HUES64 (cell line): ENCODE results near the gene DLGAP1.

Experiments used
- H3K27ac ChIP-seq: 2 replicates; pipeline ENCODE4 v1.7.0; 2013; ENCODE audit warnings: low read depth, low read length, inconsistent platforms
- H3K27me3 ChIP-seq: 2 replicates; pipeline ENCODE4 v1.6.1; 2013; ENCODE audit warnings: mild to moderate bottlenecking, low read length; ENCODE audit not compliant: insufficient read depth
- H3K36me3 ChIP-seq: 2 replicates; pipeline ENCODE4 v1.6.1; 2013; ENCODE audit warnings: mild to moderate bottlenecking, low read length; ENCODE audit not compliant: insufficient read depth
- H3K4me1 ChIP-seq: 2 replicates; pipeline ENCODE4 v1.6.1; 2013; ENCODE audit warnings: mild to moderate bottlenecking, low read length, moderate library complexity; ENCODE audit not compliant: insufficient read depth
- H3K4me3 ChIP-seq: 2 replicates; pipeline ENCODE4 v1.5.1; 2013; ENCODE audit warnings: mild to moderate bottlenecking, low read length, moderate library complexity
- H3K9ac ChIP-seq: 2 replicates; pipeline ENCODE4 v1.6.1; 2013; ENCODE audit warnings: mild to moderate bottlenecking, low read depth, low read length
- H3K9me3 ChIP-seq: 2 replicates; pipeline ENCODE4 v1.6.1; 2013; ENCODE audit warnings: low read depth, low read length; ENCODE audit not compliant: insufficient read depth
- WGBS: fragments of 150-250, 120-280 bp; methylation state at CpG from one replicate; pipeline ENCODE4 v1.1.7; 2013; ENCODE audit warnings: missing lambda C conversion rate; 5-methylcytosine and 5-hydroxymethylcytosine counted together

The DLGAP1 gene

DNA sequence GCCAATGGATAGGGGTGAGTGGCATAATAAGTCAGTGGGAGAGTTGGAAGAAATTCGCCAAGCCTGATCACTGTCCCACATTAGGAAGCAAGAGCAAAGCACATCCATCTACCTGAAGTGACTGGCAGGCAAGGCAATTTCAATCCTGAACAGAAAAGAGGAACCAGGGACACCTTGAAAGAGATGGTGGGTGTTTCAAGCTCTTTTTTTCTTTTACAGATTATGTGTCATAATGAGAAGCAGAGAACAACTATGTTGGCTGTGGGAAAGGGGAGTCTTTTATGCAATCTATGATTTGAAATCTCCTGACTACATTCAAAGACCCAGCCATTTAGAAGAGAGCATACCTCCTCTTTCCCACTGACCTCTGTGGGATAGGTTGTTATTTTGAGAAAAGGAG is 941.6 kb downstream of the DLGAP1 start:
- Histone ChIP-seq H3K9ac (no peak overlapping the region), H3K4me1 (peaks cover 17% of the 10 kb centered on the region), H3K27ac (no peak overlapping the region), H3K36me3 (no peaks in the 10 kb centered on the region), H3K27me3 (no peaks in the 10 kb centered on the region), H3K4me3 (no peak overlapping the region), H3K9me3 (no peaks in the 10 kb centered on the region)
- WGBS, result 87% methylated on average over 1 of the region's 1 CpG

DNA sequence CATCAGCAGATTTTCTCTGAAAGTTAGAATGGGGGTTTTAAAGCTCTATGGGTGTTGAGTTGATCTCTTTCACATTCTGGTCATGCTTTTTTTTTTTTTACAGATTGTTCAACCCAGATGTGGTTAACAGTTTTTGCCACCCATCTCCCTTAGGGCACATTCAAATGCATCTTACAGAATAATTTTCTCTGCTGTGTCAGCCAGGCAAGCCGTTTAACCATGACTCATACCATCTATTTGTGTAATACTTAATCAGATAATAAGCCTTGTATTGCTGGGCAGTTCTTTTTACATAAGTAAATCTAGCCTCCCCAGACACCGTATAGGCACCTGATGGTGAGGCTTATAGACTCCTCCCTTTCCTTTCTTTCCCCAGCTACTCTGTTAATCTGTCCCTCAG is 943.1 kb downstream of the DLGAP1 start:
- Histone ChIP-seq H3K27me3 (no peaks in the 10 kb centered on the region), H3K4me1 (peaks cover 17% of the 10 kb centered on the region), H3K4me3 (no peak overlapping the region), H3K9ac (no peak overlapping the region), H3K9me3 (no peaks in the 10 kb centered on the region), H3K36me3 (no peaks in the 10 kb centered on the region), H3K27ac (no peak overlapping the region)
- 86% methylated on average over 2 of the region's 2 CpGs for WGBS

DNA sequence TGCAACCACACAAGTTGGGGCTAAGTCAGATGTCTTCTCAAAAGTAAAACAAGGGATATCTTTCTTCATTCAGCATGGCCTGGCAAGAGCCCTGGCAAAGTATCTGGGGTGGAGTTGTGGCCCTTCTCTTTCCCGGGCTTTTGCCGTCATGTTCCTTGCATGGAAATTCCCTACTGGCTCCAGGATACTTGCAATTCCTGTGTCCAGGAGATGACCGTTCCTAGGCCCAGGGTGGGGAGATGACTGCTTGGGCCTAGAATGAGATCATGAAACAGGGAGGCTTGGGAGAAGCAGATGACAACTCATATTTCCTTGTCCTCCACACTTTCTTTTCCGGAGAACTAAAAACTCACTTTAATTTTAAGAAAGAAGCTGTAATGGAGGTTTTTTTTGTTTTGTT is 944.2 kb downstream of the DLGAP1 start:
- Histone ChIP-seq H3K27ac (no peak overlapping the region; the same call in 1 of the 2 replicates), H3K4me1 (peaks cover 17% of the 10 kb centered on the region), H3K9ac (no peak overlapping the region), H3K9me3 (no peaks in the 10 kb centered on the region), H3K27me3 (no peaks in the 10 kb centered on the region), H3K4me3 (no peak overlapping the region), H3K36me3 (no peaks in the 10 kb centered on the region)
- WGBS, result 90% methylated on average over 3 of the region's 4 CpGs

DNA sequence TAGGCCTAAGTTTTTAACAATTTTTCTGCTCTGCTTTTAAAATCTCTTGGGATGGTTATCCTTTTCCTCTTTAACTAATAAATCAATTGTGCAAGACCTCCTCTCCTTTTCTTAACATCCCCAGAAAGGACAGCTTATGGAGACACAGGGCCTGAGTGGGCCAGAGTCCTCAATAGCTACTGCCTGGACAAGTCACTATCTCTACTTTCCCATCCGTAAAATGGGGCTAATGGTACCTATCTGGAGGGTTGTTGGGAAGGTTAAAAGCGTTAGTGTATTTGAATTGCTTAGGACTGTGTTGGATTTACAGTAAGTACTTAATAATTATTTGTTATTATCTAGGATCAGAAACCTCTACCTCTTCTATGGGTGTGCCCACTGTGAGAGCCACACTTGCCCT is 945.1 kb downstream of the DLGAP1 start:
- H3K27ac ChIP-seq, result no peak overlapping the region
- H3K9ac ChIP-seq, result no peak overlapping the region
- peaks cover 17% of the 10 kb centered on the region for H3K4me1 ChIP-seq
- H3K27me3 ChIP-seq, result no peaks in the 10 kb centered on the region
- no peaks in the 10 kb centered on the region for H3K36me3 ChIP-seq
- H3K4me3 ChIP-seq, result no peak overlapping the region
- H3K9me3 ChIP-seq, result no peaks in the 10 kb centered on the region
- WGBS, result 68% methylated on average over 2 of the region's 2 CpGs

DNA sequence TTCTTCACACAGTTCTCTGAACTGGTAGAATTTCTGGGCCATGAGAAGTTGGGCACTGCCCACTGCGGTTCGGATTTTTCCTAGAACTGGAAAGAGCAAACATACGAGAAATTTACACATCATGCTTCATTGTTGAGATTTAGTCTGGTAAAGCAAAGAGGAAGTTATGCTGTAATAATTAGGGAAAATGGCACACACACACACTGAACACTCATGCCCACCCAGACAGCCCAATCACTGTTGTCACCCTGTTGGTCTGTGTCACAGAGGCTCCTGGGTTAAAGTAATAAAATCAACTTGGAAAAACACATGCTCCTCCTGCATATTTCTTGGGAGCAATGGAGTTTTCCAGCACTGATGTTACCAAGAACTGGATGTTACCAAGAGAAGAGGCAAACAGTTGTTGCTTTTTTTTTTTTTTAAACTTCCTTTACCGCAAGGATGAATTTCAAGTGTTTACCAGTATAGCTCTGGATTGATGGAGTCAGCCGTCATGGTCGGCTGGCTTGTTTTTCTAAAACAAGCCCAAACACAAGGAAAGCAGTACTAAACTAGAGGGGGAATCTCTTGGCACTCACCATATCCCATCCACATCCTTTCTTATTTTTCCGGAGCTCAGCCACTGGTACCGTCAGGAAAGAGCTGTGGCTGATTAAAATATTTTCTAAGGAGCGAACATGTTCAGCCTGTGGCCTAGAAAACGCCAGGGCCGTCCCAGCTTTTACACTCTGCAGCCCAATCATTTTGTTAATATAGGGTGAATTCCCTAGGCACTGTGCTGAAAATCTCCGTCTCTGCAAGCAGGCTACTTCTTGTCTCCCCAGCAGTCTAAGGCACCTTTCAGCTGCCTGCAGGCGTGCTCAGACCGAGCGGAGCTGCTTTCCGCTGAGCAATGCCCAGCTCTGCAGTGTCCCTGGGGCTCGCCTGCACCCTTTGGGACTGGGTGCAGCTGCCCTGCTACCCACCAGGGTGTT is 946.2 kb downstream of the DLGAP1 start:
- no peak overlapping the region for H3K9ac ChIP-seq
- no peaks in the 10 kb centered on the region for H3K27me3 ChIP-seq
- no peaks in the 10 kb centered on the region for H3K9me3 ChIP-seq
- no peak overlapping the region for H3K4me3 ChIP-seq
- H3K36me3 ChIP-seq, result no peaks in the 10 kb centered on the region
- peaks cover 17% of the 10 kb centered on the region for H3K4me1 ChIP-seq
- H3K27ac ChIP-seq, result 0 out of 2 replicates have a peak overlapping the region, but pooled peaks have one; percentile 1
- WGBS, result 79% methylated on average over 16 of the region's 17 CpGs

DNA sequence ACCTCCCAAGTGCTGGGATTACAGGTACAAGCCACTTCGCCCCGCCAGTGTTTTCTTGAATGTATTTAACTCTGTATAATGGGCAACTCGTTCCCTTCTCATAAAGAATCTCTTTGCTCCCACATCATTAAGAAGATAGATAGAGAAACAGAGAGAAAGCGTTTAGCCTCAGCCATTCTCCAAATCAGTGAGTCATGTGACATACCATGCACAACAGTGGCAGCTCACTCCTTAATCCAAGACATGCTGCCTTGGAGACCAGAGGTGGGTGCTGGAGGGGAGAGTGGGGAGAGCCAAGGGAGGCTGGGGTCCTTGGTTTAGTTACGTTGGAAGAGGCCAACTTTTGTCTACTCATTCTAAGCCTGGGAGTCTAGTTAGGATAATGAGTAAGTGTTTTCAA is 950.5 kb downstream of the DLGAP1 start:
- H3K27ac ChIP-seq, result no peak overlapping the region
- no peak overlapping the region for H3K4me3 ChIP-seq
- no peaks in the 10 kb centered on the region for H3K27me3 ChIP-seq
- peaks cover 14% of the 10 kb centered on the region for H3K4me1 ChIP-seq
- H3K9me3 ChIP-seq, result no peaks in the 10 kb centered on the region
- H3K36me3 ChIP-seq, result no peaks in the 10 kb centered on the region
- 70% methylated on average over 5 of the region's 5 CpGs for WGBS
- no peak overlapping the region for H3K9ac ChIP-seq

DNA sequence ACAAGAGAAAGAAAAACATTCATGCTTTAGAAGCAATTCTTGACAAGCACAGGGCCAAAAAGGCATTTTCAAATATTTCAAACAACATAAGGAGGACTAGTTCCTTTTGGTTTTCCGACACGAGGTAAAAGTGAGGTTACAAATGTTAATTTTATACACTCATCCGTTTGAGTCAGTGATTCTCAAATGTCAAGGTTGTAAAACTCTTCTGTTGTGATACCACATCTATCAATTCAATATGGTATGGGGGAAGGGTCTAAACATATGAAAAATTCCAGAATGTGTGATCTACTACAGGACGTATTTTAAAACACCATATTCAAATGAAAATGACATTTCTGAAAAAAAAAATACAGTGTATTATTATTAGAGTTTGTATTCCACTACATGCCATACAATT is 952.5 kb downstream of the DLGAP1 start:
- H3K4me1 ChIP-seq, result peaks cover 7% of the 10 kb centered on the region; the same call in 1 of the 2 replicates
- H3K36me3 ChIP-seq, result no peaks in the 10 kb centered on the region
- no peak overlapping the region for H3K27ac ChIP-seq
- 100% methylated on average over 2 of the region's 4 CpGs for WGBS
- H3K4me3 ChIP-seq, result no peak overlapping the region
- H3K27me3 ChIP-seq, result peaks cover 16% of the 10 kb centered on the region
- H3K9ac ChIP-seq, result no peak overlapping the region
- H3K9me3 ChIP-seq, result no peaks in the 10 kb centered on the region

DNA sequence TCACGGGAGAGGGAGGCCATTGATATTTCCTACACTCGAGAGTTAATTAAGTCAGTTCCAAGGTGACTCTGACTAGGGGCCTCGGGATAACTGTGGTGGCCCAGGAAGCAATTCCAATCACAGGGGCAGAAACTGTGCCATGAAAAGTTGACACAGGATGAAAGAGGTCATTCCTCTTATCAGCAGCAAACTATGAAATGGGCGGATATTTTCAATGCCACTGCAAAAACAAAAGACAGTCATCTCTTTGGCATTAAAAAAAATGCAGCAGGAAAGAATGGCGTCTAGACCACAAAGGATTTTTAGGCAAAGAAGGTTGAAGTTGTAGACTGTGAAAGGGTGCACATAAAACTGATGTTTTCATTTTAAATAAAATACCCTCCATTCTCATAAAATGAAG is 955.1 kb downstream of the DLGAP1 start:
- no peak overlapping the region for H3K4me3 ChIP-seq

DNA sequence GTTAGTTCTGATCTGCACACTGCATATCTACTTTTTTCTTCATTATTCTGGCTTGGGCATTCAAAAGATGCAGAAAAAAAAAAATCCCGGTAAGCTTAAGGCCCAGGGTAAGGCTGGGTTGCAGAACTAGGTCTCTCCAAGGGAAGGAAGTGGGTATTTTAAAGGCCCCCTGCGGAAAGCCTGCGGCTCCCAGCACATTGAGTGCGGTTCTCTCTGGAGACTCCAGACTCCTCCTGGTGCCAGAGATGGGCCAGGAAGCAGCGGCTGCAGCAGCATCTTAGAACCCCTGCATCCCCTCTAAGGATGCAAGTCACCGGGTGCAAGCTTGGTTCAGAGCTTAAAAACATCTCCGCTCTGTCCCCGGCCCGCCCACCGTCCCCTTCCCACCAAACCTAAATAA is 955.6 kb downstream of the DLGAP1 start:
- H3K9ac ChIP-seq, result peak overlapping the region; percentile 58; the same call in 1 of the 2 replicates
- H3K9me3 ChIP-seq, result no peaks in the 10 kb centered on the region
- WGBS, result 4% methylated on average over 6 of the region's 10 CpGs
- 0 out of 2 replicates have a peak overlapping the region, but pooled peaks have one; percentile 45 for H3K27ac ChIP-seq
- H3K4me3 ChIP-seq, result peak overlapping the region; percentile 53
- peaks cover 9% of the 10 kb centered on the region for H3K4me1 ChIP-seq
- H3K27me3 ChIP-seq, result peaks cover 17% of the 10 kb centered on the region
- no peaks in the 10 kb centered on the region for H3K36me3 ChIP-seq

More for the DNA sequence above, 955.1 kb downstream of the DLGAP1 start:
- H3K36me3 ChIP-seq, result no peaks in the 10 kb centered on the region
- H3K27me3 ChIP-seq, result peaks cover 17% of the 10 kb centered on the region
- H3K9me3 ChIP-seq, result no peaks in the 10 kb centered on the region
- WGBS, result 76% methylated on average over 5 of the region's 5 CpGs
- peaks cover 7% of the 10 kb centered on the region for H3K4me1 ChIP-seq
- no peak overlapping the region for H3K9ac ChIP-seq
- H3K27ac ChIP-seq, result no peak overlapping the region

DNA sequence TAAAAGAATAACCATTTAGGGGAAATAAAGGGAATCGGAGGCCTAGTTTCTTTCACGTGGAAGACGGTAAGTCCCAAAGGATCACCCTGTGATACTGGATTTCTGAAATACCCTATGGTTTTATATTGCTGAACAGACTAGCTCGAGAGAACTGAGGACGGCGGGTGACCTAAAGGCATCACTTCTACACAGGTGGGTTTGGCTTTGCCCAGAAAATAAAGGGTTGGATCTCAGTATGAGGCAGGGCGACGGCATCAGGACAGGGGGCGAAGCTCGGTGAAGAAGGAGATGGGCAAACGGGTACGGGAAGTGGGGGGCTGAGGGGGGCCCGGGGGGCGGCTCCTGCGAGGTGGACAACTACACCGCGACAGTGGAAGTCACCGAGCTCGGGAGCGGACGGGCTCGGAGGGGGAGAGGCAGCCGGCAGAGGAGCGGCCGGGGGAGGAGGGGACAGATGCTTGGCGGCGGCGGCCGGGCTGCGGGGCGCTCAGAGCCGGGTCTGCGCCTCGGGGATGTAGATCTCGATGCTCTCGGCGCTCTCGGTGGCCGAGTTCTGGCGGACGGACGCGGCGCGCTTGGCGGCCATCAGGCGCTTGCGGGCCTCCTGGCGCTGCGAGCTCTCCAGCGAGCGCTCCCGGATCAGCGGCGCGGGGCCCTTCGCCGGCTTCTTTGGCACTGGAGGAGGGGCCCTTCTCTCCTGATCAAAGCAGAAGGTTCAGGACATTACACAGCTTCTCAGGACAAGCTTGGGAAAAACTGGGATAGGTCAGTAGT is 956.2 kb downstream of the DLGAP1 start:
- WGBS, result 9% methylated on average over 58 of the region's 58 CpGs
- H3K36me3 ChIP-seq, result no peaks in the 10 kb centered on the region
- peaks cover 17% of the 10 kb centered on the region for H3K27me3 ChIP-seq
- H3K4me1 ChIP-seq, result peaks cover 15% of the 10 kb centered on the region
- H3K9me3 ChIP-seq, result no peaks in the 10 kb centered on the region
- 0 out of 2 replicates have a peak overlapping the region, but pooled peaks have one; percentile 45 for H3K27ac ChIP-seq
- H3K9ac ChIP-seq, result peak overlapping the region; percentile 58; the same call in 1 of the 2 replicates
- peak overlapping the region; percentile 53 for H3K4me3 ChIP-seq
